ENCODE measurements around the gene DDX59. TPM values are rescaled to one million over a fixed set of nuclear protein-coding genes. Genes with fewer than 3 reads are reported as not detected.
A peak's percentile ranks its signal among the peaks of the same experiment; 100 is the strongest.

The DDX59 gene
- total RNA-seq, 1 donor = 20.3 TPM

GRCh38 chr1:200673952-200674823, 4.5 kb upstream of the DDX59 start:
- no peak overlapping the region for H3K4me3 ChIP-seq (ENCODE audit: low read depth, low read length)
- TF ChIP-seq CTCF (IDR thresholded peaks at IDR 0.05; ENCODE audit: insufficient read depth, low read length) = no peak
- no peak for DNase-seq (ENCODE audit: low read depth)

GRCh38 chr1:200671235-200671786, 1.6 kb upstream of the DDX59 start:
- no peak for DNase-seq (ENCODE audit: low read depth)
- no peak overlapping the region for H3K4me3 ChIP-seq (ENCODE audit: low read depth, low read length)
- no peak for TF ChIP-seq CTCF (IDR thresholded peaks at IDR 0.05; ENCODE audit: insufficient read depth, low read length)

GRCh38 chr1:200670242-200671118, 773 bp upstream of the DDX59 start:
- H3K4me3 ChIP-seq (ENCODE audit: low read depth, low read length) = peak overlapping the region; percentile 69
- no peak for TF ChIP-seq CTCF (IDR thresholded peaks at IDR 0.05; ENCODE audit: insufficient read depth, low read length)
- peak; percentile 12 for DNase-seq (ENCODE audit: low read depth)

GRCh38 chr1:200668514-200669313, 993 bp downstream of the DDX59 start:
- no peak for DNase-seq (ENCODE audit: low read depth)
- TF ChIP-seq CTCF (IDR thresholded peaks at IDR 0.05; ENCODE audit: insufficient read depth, low read length) = no peak
- peak overlapping the region; percentile 91 for H3K4me3 ChIP-seq (ENCODE audit: low read depth, low read length)

- DNase-seq (ENCODE audit: low read depth) = no peak
- no peak overlapping the region for H3K4me3 ChIP-seq (ENCODE audit: low read depth, low read length)
- no peak for TF ChIP-seq CTCF (IDR thresholded peaks at IDR 0.05; ENCODE audit: insufficient read depth, low read length)
Observed at GRCh38 chr1:200666309-200666708, 3.4 kb downstream of the DDX59 start.

- DNase-seq (ENCODE audit: low read depth) = peak; percentile 88
- TF ChIP-seq CTCF (IDR thresholded peaks at IDR 0.05; ENCODE audit: insufficient read depth, low read length) = no peak
- no peak overlapping the region for H3K4me3 ChIP-seq (ENCODE audit: low read depth, low read length)
Observed at GRCh38 chr1:200665861-200666260, 3.8 kb downstream of the DDX59 start.

Data from fibroblast of the aortic adventitia (primary cell).